ENCODE results near the gene EMCN. TPM values are rescaled to one million over a fixed set of nuclear protein-coding genes. Genes with fewer than 3 reads are reported as not detected.

Gene EMCN
- total and polyA plus RNA-seq, 10 of the 15 experiments (the other 5 are each of a cell fraction or from before 2014, with no cell fraction given), result not detected

DNA sequence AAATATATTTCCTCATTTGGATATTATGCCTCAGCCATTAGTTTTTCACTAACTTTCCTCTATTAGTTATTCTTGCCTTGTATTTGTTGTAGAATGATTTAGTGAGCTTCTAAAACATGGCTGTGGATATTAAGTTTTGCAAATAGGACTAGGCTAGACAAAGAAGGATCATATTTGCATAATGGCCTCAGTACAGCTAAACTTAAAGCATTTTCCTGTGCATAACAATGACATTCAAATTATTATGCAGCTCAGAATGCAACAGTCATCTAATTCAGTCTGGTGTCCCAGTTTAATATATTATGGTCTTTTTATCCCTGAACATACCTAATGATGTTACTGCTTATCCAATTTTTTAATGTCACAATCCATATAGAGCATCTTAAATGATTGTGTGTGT is 172.2 kb downstream of the EMCN start:
- Histone ChIP-seq H3K4me2 (ENCODE audit: control insufficient read depth, insufficient read depth) (no peak overlapping the region), H3K9me3 (replicated peaks; ENCODE audit: control insufficient read depth, insufficient read depth, low read length) (no peaks in the 10 kb centered on the region), H2AFZ (ENCODE audit: control insufficient read depth, low read depth, low read length) (no peak overlapping the region), H3K36me3 (ENCODE audit: control insufficient read depth in 2 of 2, insufficient read depth in 2 of 2, low read length in 1 of 2) (no peaks in the 10 kb centered on the region), H3K4me1 (ENCODE audit: control insufficient read depth, insufficient read depth, low read length) (no peaks in the 10 kb centered on the region), H3K4me3 (no peak overlapping the region), H4K20me1 (ENCODE audit: control insufficient read depth, insufficient read depth) (no peaks in the 10 kb centered on the region), H3K27ac (ENCODE audit: control insufficient read depth, insufficient read depth) (no peak overlapping the region), H3K9ac (ENCODE audit: control insufficient read depth, insufficient read depth, low read length) (no peak overlapping the region), H3K79me2 (ENCODE audit: control insufficient read depth, insufficient read depth, low read length) (no peaks in the 10 kb centered on the region), H3K27me3 (replicated peaks in 1 of 2; ENCODE audit: control insufficient read depth in 2 of 2, insufficient read depth in 2 of 2, low read length in 1 of 2) (no peaks in the 10 kb centered on the region)
- FAIRE-seq (no peak), DNase-seq (ENCODE audit: low read depth, low spot score) (no peak), ATAC-seq (no peak)
- ChIA-PET RAD21 (ENCODE audit: unreplicated experiment) (no interaction called here), CTCF (interaction anchor here (1.0 kb wide), 1 partner anchor 7 kb away, joined by 3 read pairs; no protein-coding TSS in a partner anchor), POLR2A (no interaction called here), SMC1A (ENCODE audit: uncharacterized antibody, unreplicated experiment) (no interaction called here)
- in situ Hi-C loops (cut with MboI), result no loop called here
- intact Hi-C loops (cut with micrococcal nuclease; ENCODE audit: unreplicated experiment), result no loop called here
- no TSS peak for BruUV-seq (replicated peaks)
- no peak for TF ChIP-seq NFYB (IDR thresholded peaks at IDR 0.05; ENCODE audit: insufficient read depth, low read depth, low read length)
- no peak for TF ChIP-seq TAF1 (IDR thresholded peaks at IDR 0.05; ENCODE audit: borderline replicate concordance, low read depth, low read length)
- TF ChIP-seq RB1 (IDR thresholded peaks at IDR 0.05; ENCODE audit: borderline replicate concordance), result no peak
- TF ChIP-seq TCF12 (IDR thresholded peaks at IDR 0.05; ENCODE audit: low read depth, low read length), result no peak
- TF ChIP-seq RAD21 (IDR thresholded peaks at IDR 0.05; ENCODE audit: insufficient read depth, low read depth, low read length), result no peak
- TF ChIP-seq CEBPB (IDR thresholded peaks at IDR 0.05; ENCODE audit: borderline replicate concordance in 1 of 2, low read depth in 2 of 2, low read length in 2 of 2), result no peak
- TF ChIP-seq, protein P1, sequence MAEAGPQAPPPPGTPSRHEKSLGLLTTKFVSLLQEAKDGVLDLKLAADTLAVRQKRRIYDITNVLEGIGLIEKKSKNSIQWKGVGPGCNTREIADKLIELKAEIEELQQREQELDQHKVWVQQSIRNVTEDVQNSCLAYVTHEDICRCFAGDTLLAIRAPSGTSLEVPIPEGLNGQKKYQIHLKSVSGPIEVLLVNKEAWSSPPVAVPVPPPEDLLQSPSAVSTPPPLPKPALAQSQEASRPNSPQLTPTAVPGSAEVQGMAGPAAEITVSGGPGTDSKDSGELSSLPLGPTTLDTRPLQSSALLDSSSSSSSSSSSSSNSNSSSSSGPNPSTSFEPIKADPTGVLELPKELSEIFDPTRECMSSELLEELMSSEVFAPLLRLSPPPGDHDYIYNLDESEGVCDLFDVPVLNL (IDR thresholded peaks at IDR 0.05; ENCODE audit: low read depth, low read length), result no peak
